ENCODE results near the gene SMIM33. TPM values are rescaled to one million over a fixed set of nuclear protein-coding genes. Genes with fewer than 3 reads are reported as not detected.

The SMIM33 gene
- total and polyA plus RNA-seq, 11 donors: 0.16 TPM; not detected in 10

DNA sequence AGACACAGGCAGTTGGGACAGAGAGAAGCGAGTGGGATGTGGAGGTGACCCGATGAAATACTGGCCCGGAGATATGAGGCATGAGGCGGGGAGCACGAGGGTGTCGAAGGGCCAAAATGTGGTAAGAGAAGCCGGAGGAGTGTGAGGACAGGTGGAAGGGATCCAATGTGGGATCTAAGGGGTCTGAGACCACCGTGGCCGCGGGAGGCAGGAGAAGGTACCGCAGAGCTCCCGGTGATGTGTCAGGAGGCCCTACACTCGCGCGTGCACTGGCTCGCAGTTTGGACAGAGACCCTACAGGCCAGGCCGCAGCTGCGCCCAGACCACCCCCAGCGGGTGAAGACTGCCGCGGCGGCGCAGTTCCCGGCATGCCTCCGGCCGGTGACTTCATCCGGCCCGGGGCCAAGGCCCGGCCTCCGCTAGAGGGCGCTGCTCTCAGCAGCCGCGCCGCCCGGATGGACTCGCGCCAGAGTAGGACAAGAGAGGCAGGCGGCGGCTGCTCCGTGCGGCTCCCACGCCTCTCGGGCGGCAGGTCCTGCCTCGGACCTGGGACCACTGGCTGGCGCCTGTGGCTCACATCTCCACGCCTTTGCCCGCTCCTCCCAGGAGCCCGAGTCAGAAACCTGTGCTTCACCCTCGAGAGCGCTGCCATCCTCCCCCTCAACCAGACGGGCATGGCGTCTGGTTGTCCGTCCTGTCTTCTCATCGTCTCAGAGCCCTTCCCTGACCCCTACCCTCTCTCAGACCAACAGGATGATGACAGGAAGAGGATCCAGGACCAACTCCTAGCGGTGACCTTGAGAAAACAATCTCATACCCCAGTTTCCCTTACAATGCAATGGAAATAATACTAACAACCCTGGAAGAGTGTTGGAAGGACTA is 47.1 kb downstream of the SMIM33 start:
- Histone ChIP-seq H3K4me3 (peak overlapping the region; percentile 8 to 73 (median 56)), H3K27ac (peak overlapping the region; percentile 76 to 92 (median 86)), H3K9me3 (no peaks in the 10 kb centered on the region), H3K4me1 (peaks cover 0 to 27% (median 10%) of the 10 kb centered on the region in 12 donors), H3K27me3 (no peaks in the 10 kb centered on the region), H3K36me3 (no peaks in the 10 kb centered on the region)
- DNase-seq: peak; percentile 92 to 97 (median 93)
- WGBS, 4 donors: 3 to 9% (median 5%) methylated on average over 19 to 56 of the region's 56 CpGs
- TF ChIP-seq CTCF (IDR thresholded peaks at IDR 0.05): peak; percentile 97 to 100 (median 98)
- TF ChIP-seq POLR2A (IDR thresholded peaks at IDR 0.05): peak in 1 of 2 donors; percentile 61
- peak; percentile 77 to 94 (median 94) for ATAC-seq
- intact Hi-C loops (cut with DNase I): loop anchor here in 4 of 10 donors (2.0 to 5.0 kb wide), 6 partner anchors 36 to 329 kb away; partner anchors contain the start of genes UBE2D2 (in 2 of the 4), DNAJC18 (in 1 of the 4) and STING1 (in 1 of the 4)

Other genes with a start within 250 kb of the SMIM33 start
- gene MATR3, start 177.3 kb upstream of the SMIM33 start, total RNA-seq: 100 to 1,000 TPM; 133 to 208 (median 139) TPM
- 100 to 1,000 TPM in 1 of 2 donors, 10 to 100 TPM in 1; 97.2 to 115 TPM for gene MATR3, start 177.3 kb upstream of the SMIM33 start, polyA plus RNA-seq
- gene PAIP2, start 129.2 kb upstream of the SMIM33 start, total RNA-seq: 100 to 1,000 TPM; 111 to 154 (median 132) TPM
- 100 to 1,000 TPM in 1 of 2 donors, 10 to 100 TPM in 1; 93.2 to 138 TPM for gene PAIP2, start 129.2 kb upstream of the SMIM33 start, polyA plus RNA-seq
- gene SLC23A1, start 87.7 kb upstream of the SMIM33 start, total RNA-seq: not detected
- gene SLC23A1, start 87.7 kb upstream of the SMIM33 start, polyA plus RNA-seq: not detected
- 1 to 10 TPM in 3 of 9 donors, under 1 TPM in 4, not detected in 2; 0.31 to 5.2 (median 0.97) TPM for gene MZB1, start 81.1 kb upstream of the SMIM33 start, total RNA-seq
- under 1 TPM; 0.33 to 0.72 TPM for gene MZB1, start 81.1 kb upstream of the SMIM33 start, polyA plus RNA-seq
- 10 to 100 TPM; 26.6 to 63.4 (median 38.1) TPM for gene PROB1, start 75.9 kb upstream of the SMIM33 start, total RNA-seq
- 10 to 100 TPM; 18.9 to 34.3 TPM for gene PROB1, start 75.9 kb upstream of the SMIM33 start, polyA plus RNA-seq
- 10 to 100 TPM; 10.7 to 25.9 (median 16.0) TPM for gene SPATA24, start 66.9 kb upstream of the SMIM33 start, total RNA-seq
- 10 to 100 TPM; 12.6 to 37.8 TPM for gene SPATA24, start 66.9 kb upstream of the SMIM33 start, polyA plus RNA-seq
- 10 to 100 TPM in 5 of 9 donors, 1 to 10 TPM in 4; 4.8 to 17.8 (median 14.2) TPM for gene DNAJC18, start 31.5 kb upstream of the SMIM33 start, total RNA-seq
- gene DNAJC18, start 31.5 kb upstream of the SMIM33 start, polyA plus RNA-seq: 1 to 10 TPM; 4.0 to 4.7 TPM
- gene ECSCR, start 8.3 kb upstream of the SMIM33 start, total RNA-seq: 10 to 100 TPM; 13.4 to 59.3 (median 21.3) TPM
- 10 to 100 TPM; 18.1 to 55.3 TPM for gene ECSCR, start 8.3 kb upstream of the SMIM33 start, polyA plus RNA-seq
- 100 to 1,000 TPM in 1 of 9 donors, 10 to 100 TPM in 8; 32.4 to 119 (median 57.9) TPM for gene STING1, start 11.8 kb downstream of the SMIM33 start, total RNA-seq
- 10 to 100 TPM; 20.4 to 25.9 TPM for gene STING1, start 11.8 kb downstream of the SMIM33 start, polyA plus RNA-seq
- 100 to 1,000 TPM in 8 of 9 donors, 10 to 100 TPM in 1; 96.2 to 148 (median 134) TPM for gene UBE2D2, start 90.3 kb downstream of the SMIM33 start, total RNA-seq
- gene UBE2D2, start 90.3 kb downstream of the SMIM33 start, polyA plus RNA-seq: 100 to 1,000 TPM in 1 of 2 donors, 10 to 100 TPM in 1; 84.6 to 122 TPM
- 10 to 100 TPM; 29.8 to 74.6 (median 36.3) TPM for gene CXXC5, start 177.3 kb downstream of the SMIM33 start, total RNA-seq
- gene CXXC5, start 177.3 kb downstream of the SMIM33 start, polyA plus RNA-seq: 10 to 100 TPM; 32.8 to 44.5 TPM